H1 (cell line): ENCODE results near the gene ESRRB. TPM values are rescaled to one million over a fixed set of nuclear protein-coding genes. Genes with fewer than 3 reads are reported as not detected.

Source experiments
- CTCF ChIP-seq, 3 experiments: IDR thresholded peaks; 1 replicate in 2 of 3; 2 replicates in 1 of 3; pipeline versions ENCODE4 v1.5.1 to v1.6.1; 2011; ENCODE audit warnings: low read length in 3 of 3, mild to moderate bottlenecking in 3 of 3, inconsistent platforms in 2 of 3, low read depth in 1 of 3, moderate library complexity in 1 of 3; ENCODE audit not compliant: insufficient read depth in 1 of 3; ENCODE audit errors: control extremely low read depth in 1 of 3
- GABPA ChIP-seq: IDR thresholded peaks from 2 replicates; pipeline ENCODE4 v1.6.1; 2011; ENCODE audit warnings: mild to moderate bottlenecking, low read length, moderate library complexity, borderline replicate concordance; ENCODE audit not compliant: insufficient read depth
- SIRT6 ChIP-seq: IDR thresholded peaks from one replicate; pipeline ENCODE4 v1.7.1; 2012; ENCODE audit warnings: low read length, inconsistent platforms
- SP2 ChIP-seq: IDR thresholded peaks from 2 replicates; pipeline ENCODE4 v1.6.1; 2012; ENCODE audit warnings: mild to moderate bottlenecking, low read length, inconsistent platforms
- polyA plus RNA-seq, 7 experiments: library from polyadenylated mRNA; depleted of rRNA in 3 of 7; stranded (reverse) in 5 of 7; unstranded in 2 of 7; fragments of >200 nt in 5 of 7; fragments of 200-250 nt in 2 of 7; gene quantifications; 1 replicate in 5 of 7; 2 replicates in 1 of 7; 4 replicates in 1 of 7; pipeline versions ENCODE4 v1.2.1 to v1.2.3, GENCODE V29; 2011 to 2013; ENCODE audit warnings: missing spikeins in 2 of 7, mixed read lengths in 2 of 7
- total RNA-seq: library from RNA; stranded (reverse); fragmentation: NEBNext Ultra II Directional; extraction: Animal tissue kit (Norgen Biotek cat#: 25700); gene quantifications from 2 replicates; pipeline ENCODE4 v1.2.1, GENCODE V29; 2021
- TF ChIP-seq, protein P1 (sequence below): IDR thresholded peaks from 2 replicates; pipeline ENCODE4 v1.6.1; 2012; ENCODE audit warnings: low read length, inconsistent platforms

ESRRB gene
- total and polyA plus RNA-seq, 2 of the 8 experiments (the other 6 are each of a cell fraction or from before 2014, with no cell fraction given): 0.29 to 0.45 TPM

GRCh38 chr14:76456891-76457586, 81.1 kb downstream of the ESRRB start (continued):
- TF ChIP-seq, protein P1, sequence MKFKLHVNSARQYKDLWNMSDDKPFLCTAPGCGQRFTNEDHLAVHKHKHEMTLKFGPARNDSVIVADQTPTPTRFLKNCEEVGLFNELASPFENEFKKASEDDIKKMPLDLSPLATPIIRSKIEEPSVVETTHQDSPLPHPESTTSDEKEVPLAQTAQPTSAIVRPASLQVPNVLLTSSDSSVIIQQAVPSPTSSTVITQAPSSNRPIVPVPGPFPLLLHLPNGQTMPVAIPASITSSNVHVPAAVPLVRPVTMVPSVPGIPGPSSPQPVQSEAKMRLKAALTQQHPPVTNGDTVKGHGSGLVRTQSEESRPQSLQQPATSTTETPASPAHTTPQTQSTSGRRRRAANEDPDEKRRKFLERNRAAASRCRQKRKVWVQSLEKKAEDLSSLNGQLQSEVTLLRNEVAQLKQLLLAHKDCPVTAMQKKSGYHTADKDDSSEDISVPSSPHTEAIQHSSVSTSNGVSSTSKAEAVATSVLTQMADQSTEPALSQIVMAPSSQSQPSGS: no peak
- TF ChIP-seq GABPA: no peak
- no peak for TF ChIP-seq SIRT6
- no peak for TF ChIP-seq SP2
- no peak for TF ChIP-seq CTCF (IDR thresholded peaks at IDR 0.05; ENCODE audit: control extremely low read depth in 1 of 3, insufficient read depth in 1 of 3, low read depth in 1 of 3, low read length in 3 of 3)
